IPS-15b (cell line): ENCODE results near the gene KAT6B.

Experiments used
- H3K27me3 ChIP-seq: one replicate; pipeline ENCODE4 v1.6.1; 2013; ENCODE audit warnings: low read length; ENCODE audit not compliant: control insufficient read depth, insufficient read depth
- H3K36me3 ChIP-seq: one replicate; pipeline ENCODE4 v1.6.1; 2013; ENCODE audit warnings: low read length; ENCODE audit not compliant: control insufficient read depth, insufficient read depth
- H3K4me1 ChIP-seq: one replicate; pipeline ENCODE4 v1.6.1; 2013; ENCODE audit warnings: mild to moderate bottlenecking, low read length; ENCODE audit not compliant: control insufficient read depth, insufficient read depth
- H3K4me3 ChIP-seq: one replicate; pipeline ENCODE4 v1.5.1; 2013; ENCODE audit warnings: low read depth, low read length
- H3K9ac ChIP-seq: one replicate; pipeline ENCODE4 v1.6.1; 2013; ENCODE audit warnings: low read depth, mild to moderate bottlenecking, low read length
- H3K9me3 ChIP-seq: one replicate; pipeline ENCODE4 v1.6.1; 2013; ENCODE audit warnings: mild to moderate bottlenecking, low read length; ENCODE audit not compliant: control insufficient read depth, insufficient read depth

The KAT6B gene

GRCh38 chr10:75029857-75030256 lies 203.5 kb downstream of the KAT6B start:
- Histone ChIP-seq H3K4me1 (no peaks in the 10 kb centered on the region), H3K9ac (no peak overlapping the region), H3K27me3 (no peaks in the 10 kb centered on the region), H3K36me3 (peaks cover 14% of the 10 kb centered on the region), H3K9me3 (no peaks in the 10 kb centered on the region), H3K4me3 (no peak overlapping the region)

- Histone ChIP-seq H3K27me3 (no peaks in the 10 kb centered on the region), H3K4me3 (no peak overlapping the region), H3K36me3 (peaks cover 10% of the 10 kb centered on the region)
Measured at GRCh38 chr10:75030371-75030770, 204.0 kb downstream of the KAT6B start.

GRCh38 chr10:75032119-75032518 lies 205.7 kb downstream of the KAT6B start:
- Histone ChIP-seq H3K9me3 (no peaks in the 10 kb centered on the region), H3K4me1 (no peaks in the 10 kb centered on the region), H3K4me3 (no peak overlapping the region), H3K36me3 (peaks cover 10% of the 10 kb centered on the region), H3K9ac (no peak overlapping the region), H3K27me3 (no peaks in the 10 kb centered on the region)

More at GRCh38 chr10:75030371-75030770, 204.0 kb downstream of the KAT6B start:
- H3K4me1 ChIP-seq, result no peaks in the 10 kb centered on the region
- no peak overlapping the region for H3K9ac ChIP-seq
- no peaks in the 10 kb centered on the region for H3K9me3 ChIP-seq

GRCh38 chr10:75032813-75033212 lies 206.4 kb downstream of the KAT6B start:
- no peaks in the 10 kb centered on the region for H3K9me3 ChIP-seq
- H3K36me3 ChIP-seq, result peaks cover 10% of the 10 kb centered on the region
- no peak overlapping the region for H3K4me3 ChIP-seq
- no peak overlapping the region for H3K9ac ChIP-seq
- H3K4me1 ChIP-seq, result no peaks in the 10 kb centered on the region
- no peaks in the 10 kb centered on the region for H3K27me3 ChIP-seq

GRCh38 chr10:75033399-75034130 lies 207.2 kb downstream of the KAT6B start:
- H3K36me3 ChIP-seq, result peaks cover 10% of the 10 kb centered on the region
- no peak overlapping the region for H3K9ac ChIP-seq
- no peaks in the 10 kb centered on the region for H3K9me3 ChIP-seq
- no peak overlapping the region for H3K4me3 ChIP-seq
- H3K4me1 ChIP-seq, result no peaks in the 10 kb centered on the region
- no peaks in the 10 kb centered on the region for H3K27me3 ChIP-seq

GRCh38 chr10:75034131-75034512 lies 207.7 kb downstream of the KAT6B start:
- Histone ChIP-seq H3K27me3 (no peaks in the 10 kb centered on the region), H3K4me1 (no peaks in the 10 kb centered on the region), H3K4me3 (no peak overlapping the region), H3K36me3 (peaks cover 10% of the 10 kb centered on the region), H3K9ac (no peak overlapping the region), H3K9me3 (no peaks in the 10 kb centered on the region)

GRCh38 chr10:75034714-75035258 lies 208.4 kb downstream of the KAT6B start:
- no peaks in the 10 kb centered on the region for H3K9me3 ChIP-seq
- no peak overlapping the region for H3K9ac ChIP-seq
- peaks cover 9% of the 10 kb centered on the region for H3K36me3 ChIP-seq
- H3K4me3 ChIP-seq, result no peak overlapping the region
- H3K4me1 ChIP-seq, result no peaks in the 10 kb centered on the region
- no peaks in the 10 kb centered on the region for H3K27me3 ChIP-seq

- Histone ChIP-seq H3K9ac (no peak overlapping the region), H3K4me3 (no peak overlapping the region), H3K4me1 (no peaks in the 10 kb centered on the region), H3K36me3 (no peaks in the 10 kb centered on the region), H3K9me3 (no peaks in the 10 kb centered on the region), H3K27me3 (no peaks in the 10 kb centered on the region)
Measured at GRCh38 chr10:75035975-75036708, 209.7 kb downstream of the KAT6B start.

- Histone ChIP-seq H3K9me3 (no peaks in the 10 kb centered on the region), H3K27me3 (peaks cover 1% of the 10 kb centered on the region), H3K4me1 (no peaks in the 10 kb centered on the region), H3K4me3 (no peak overlapping the region), H3K36me3 (no peaks in the 10 kb centered on the region), H3K9ac (no peak overlapping the region)
Measured at GRCh38 chr10:75037171-75038153, 211.1 kb downstream of the KAT6B start.

- Histone ChIP-seq H3K36me3 (no peaks in the 10 kb centered on the region), H3K9ac (no peak overlapping the region), H3K9me3 (no peaks in the 10 kb centered on the region), H3K4me3 (no peak overlapping the region), H3K27me3 (peaks cover 5% of the 10 kb centered on the region), H3K4me1 (peaks cover 2% of the 10 kb centered on the region)
Measured at GRCh38 chr10:75038335-75038734, 211.9 kb downstream of the KAT6B start.

- Histone ChIP-seq H3K9ac (no peak overlapping the region), H3K9me3 (no peaks in the 10 kb centered on the region), H3K27me3 (peaks cover 18% of the 10 kb centered on the region), H3K36me3 (no peaks in the 10 kb centered on the region), H3K4me1 (peaks cover 6% of the 10 kb centered on the region), H3K4me3 (no peak overlapping the region)
Measured at GRCh38 chr10:75040576-75040975, 214.2 kb downstream of the KAT6B start.
